Gastrocnemius medialis (tissue), 4 donors: ENCODE measurements around the gene GSTP1. TPM values are rescaled to one million over a fixed set of nuclear protein-coding genes. Genes with fewer than 3 reads are reported as not detected.
"Not testable (repeated sequence)": the region's sequence is repeated elsewhere in the genome, so short reads cannot be mapped to it uniquely, and the experiment has no call there.

ENCODE experiments used
- ATAC-seq, 2 donors: fragments of 150-250 bp; one replicate each; pipeline ENCODE4 v1.9.1; 2016
- DNase-seq, 2 donors: peaks; one replicate each; pipeline ENCODE4 v3.0.0-alpha.2; 2019
- H3K27ac ChIP-seq, 4 donors: fragments of 200-600 bp; sonication (generic); 1 replicate in 1 of 4; 2 replicates in 3 of 4; pipeline ENCODE4 v1.5.1; 2016 to 2018; ENCODE audit warnings: mild to moderate bottlenecking in 2 of 4, moderate library complexity in 1 of 4
- H3K27me3 ChIP-seq, 3 donors: fragments of 200-600 bp; sonication (generic) in 2 of 3; 1 replicate in 1 of 3; 2 replicates in 2 of 3; pipeline versions ENCODE4 v1.5.1 to v1.6.0; 2016 to 2019; ENCODE audit warnings: mild to moderate bottlenecking in 1 of 3, moderate library complexity in 1 of 3
- H3K36me3 ChIP-seq, 2 donors: fragments of 200-600 bp; sonication (generic) in 1 of 2; one replicate each; pipeline ENCODE4 v1.5.1; 2017 to 2018
- H3K4me1 ChIP-seq, 2 donors: fragments of 200-600 bp; sonication (generic) in 1 of 2; one replicate each; pipeline ENCODE4 v1.5.1; 2016 to 2017; ENCODE audit warnings: mild to moderate bottlenecking in 2 of 2
- H3K4me3 ChIP-seq, 4 donors: fragments of 200-600 bp; sonication (generic) in 3 of 4; 1 replicate in 1 of 4; 2 replicates in 3 of 4; pipeline ENCODE4 v1.5.1; 2016 to 2019; ENCODE audit warnings: mild to moderate bottlenecking in 2 of 4
- H3K9me3 ChIP-seq, 3 donors: fragments of 200-600 bp; sonication (generic) in 2 of 3; 1 replicate in 1 of 3; 2 replicates in 2 of 3; pipeline ENCODE4 v1.5.1; 2016 to 2019
- POLR2A ChIP-seq, 2 donors: fragments of 450-650 bp; IDR thresholded peaks; one replicate each; pipeline ENCODE4 v1.6.1; 2017; ENCODE audit warnings: antibody characterized with exemption in 2 of 2, mild to moderate bottlenecking in 2 of 2, moderate library complexity in 2 of 2
- in situ Hi-C, 4 donors: fragments of 200-750 bp; cut with MboI; loops; one replicate each; pipeline versions ENCODE4 v1.15.0 to v1.8.0; 2017; ENCODE audit warnings: low sequenced_read_pairs in 4 of 4
- intact Hi-C: fragments of 100-400 bp; cut with DNase I; formaldehyde crosslinking; loops from one replicate; pipeline ENCODE4 v1.15.1; 2023; ENCODE audit warnings: low total_unique reads
- total RNA-seq, 4 donors: library from RNA; depleted of rRNA; stranded (reverse); fragments of >200 nt; gene quantifications; one replicate each; pipeline versions ENCODE4 v1.1.0 to v1.2.3, GENCODE V29; 2016
- TF ChIP-seq, protein P1 (sequence below), 5 experiments: fragments of 450-650 bp in 3 of 5; fragments of 200-600 bp in 2 of 5; sonication (generic) in 2 of 5; IDR thresholded peaks in 4 of 5; conservative IDR thresholded peaks in 1 of 5; 1 replicate in 4 of 5; 2 replicates in 1 of 5; pipeline ENCODE4 v1.5.1; 2016 to 2019; ENCODE audit warnings: antibody characterized with exemption in 5 of 5, mild to moderate bottlenecking in 3 of 5, moderate library complexity in 3 of 5

The GSTP1 gene
- total RNA-seq, 4 donors from 2014 or later = 316 to 866 (median 549) TPM

GRCh38 chr11:67614730-67615714 is 31.4 kb downstream of the GSTP1 start:
- Histone ChIP-seq H3K27me3 (peaks cover 0 to 2% (median 0%) of the 10 kb centered on the region in 3 donors), H3K27ac (no peak overlapping the region), H3K36me3 (peaks cover 0 to 29% of the 10 kb centered on the region in 2 donors), H3K4me1 (peaks cover 0 to 8% of the 10 kb centered on the region in 2 donors), H3K9me3 (no peaks in the 10 kb centered on the region), H3K4me3 (peak overlapping the region in 1 of 4 donors; percentile 30)
- intact Hi-C loops = loop anchor here (1.0 kb wide), 1 partner anchor 44 kb away; no protein-coding TSS in a partner anchor
- ATAC-seq (peak; percentile 9 to 67), DNase-seq (peak in 1 of 2 donors; percentile 35)
- in situ Hi-C loops = no loop called here
- TF ChIP-seq, protein P1, sequence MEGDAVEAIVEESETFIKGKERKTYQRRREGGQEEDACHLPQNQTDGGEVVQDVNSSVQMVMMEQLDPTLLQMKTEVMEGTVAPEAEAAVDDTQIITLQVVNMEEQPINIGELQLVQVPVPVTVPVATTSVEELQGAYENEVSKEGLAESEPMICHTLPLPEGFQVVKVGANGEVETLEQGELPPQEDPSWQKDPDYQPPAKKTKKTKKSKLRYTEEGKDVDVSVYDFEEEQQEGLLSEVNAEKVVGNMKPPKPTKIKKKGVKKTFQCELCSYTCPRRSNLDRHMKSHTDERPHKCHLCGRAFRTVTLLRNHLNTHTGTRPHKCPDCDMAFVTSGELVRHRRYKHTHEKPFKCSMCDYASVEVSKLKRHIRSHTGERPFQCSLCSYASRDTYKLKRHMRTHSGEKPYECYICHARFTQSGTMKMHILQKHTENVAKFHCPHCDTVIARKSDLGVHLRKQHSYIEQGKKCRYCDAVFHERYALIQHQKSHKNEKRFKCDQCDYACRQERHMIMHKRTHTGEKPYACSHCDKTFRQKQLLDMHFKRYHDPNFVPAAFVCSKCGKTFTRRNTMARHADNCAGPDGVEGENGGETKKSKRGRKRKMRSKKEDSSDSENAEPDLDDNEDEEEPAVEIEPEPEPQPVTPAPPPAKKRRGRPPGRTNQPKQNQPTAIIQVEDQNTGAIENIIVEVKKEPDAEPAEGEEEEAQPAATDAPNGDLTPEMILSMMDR (IDR thresholded peaks at IDR 0.05 in 4 of 5, conservative IDR thresholded peaks at IDR 0.05 in 1 of 5) = peak in 4 of 5 experiments; percentile 41 to 59 (median 52)
- no peak for TF ChIP-seq POLR2A (IDR thresholded peaks at IDR 0.05)

- TF ChIP-seq, protein P1 (IDR thresholded peaks at IDR 0.05 in 4 of 5, conservative IDR thresholded peaks at IDR 0.05 in 1 of 5) = peak in 1 of 5 experiments; percentile 16
- TF ChIP-seq POLR2A (IDR thresholded peaks at IDR 0.05) = no peak
- no peak overlapping the region for H3K27ac ChIP-seq
- DNase-seq = no peak
- H3K4me3 ChIP-seq = no peak overlapping the region
- intact Hi-C loops (loop anchor here (1.0 kb wide), 1 partner anchor 43 kb away; no protein-coding TSS in a partner anchor), in situ Hi-C loops (no loop called here)
- peaks cover 0 to 2% (median 0%) of the 10 kb centered on the region in 3 donors for H3K27me3 ChIP-seq
- H3K4me1 ChIP-seq = peaks cover 0 to 8% of the 10 kb centered on the region in 2 donors
- no peaks in the 10 kb centered on the region for H3K9me3 ChIP-seq
- ATAC-seq = peak in 1 of 2 donors; percentile 7
- H3K36me3 ChIP-seq = peaks cover 0 to 20% of the 10 kb centered on the region in 2 donors
These were observed 32.3 kb downstream of the GSTP1 start for GRCh38 chr11:67615728-67616430.

- in situ Hi-C loops = no loop called here
These were observed 33.0 kb downstream of the GSTP1 start for GRCh38 chr11:67616431-67617242.

DNA sequence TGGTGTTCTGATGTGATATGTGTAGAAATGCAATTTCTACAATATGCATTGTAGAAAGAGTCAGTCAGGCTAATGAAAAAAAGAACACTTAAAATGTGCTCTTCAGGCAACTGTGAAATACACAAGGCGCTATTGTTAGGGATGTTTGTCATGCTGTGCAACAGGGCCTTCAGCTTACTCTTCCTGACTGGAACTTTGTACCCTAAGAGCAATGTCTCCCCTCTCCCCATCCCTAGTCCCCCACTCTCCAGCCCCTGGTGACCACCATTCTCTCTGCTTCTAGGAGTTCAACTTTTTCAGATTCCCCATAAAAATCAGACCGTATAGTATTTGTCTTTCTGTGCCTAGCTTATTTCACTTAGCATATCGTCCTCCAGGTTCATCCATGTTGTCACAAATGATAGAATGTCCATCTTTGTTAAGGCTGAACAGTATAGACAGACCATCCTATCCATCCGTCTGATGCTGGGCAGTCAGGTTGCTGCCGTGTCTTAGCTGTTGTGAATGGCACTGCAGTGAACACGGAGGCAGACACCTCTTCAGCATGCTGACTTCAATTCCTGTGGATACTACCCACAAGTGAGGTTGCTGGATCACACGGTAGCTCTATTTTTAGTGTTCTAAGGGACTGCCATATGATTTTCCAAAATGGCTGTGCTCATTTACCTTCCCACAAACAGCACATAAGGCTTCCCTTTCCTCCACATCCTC is 33.8 kb downstream of the GSTP1 start:
- TF ChIP-seq, protein P1 (IDR thresholded peaks at IDR 0.05 in 4 of 5, conservative IDR thresholded peaks at IDR 0.05 in 1 of 5) = no peak
- TF ChIP-seq POLR2A (IDR thresholded peaks at IDR 0.05) = no peak
- Histone ChIP-seq H3K4me1 (peaks cover 0 to 8% of the 10 kb centered on the region in 2 donors), H3K27me3 (peaks cover 0 to 2% (median 0%) of the 10 kb centered on the region in 3 donors), H3K9me3 (no peaks in the 10 kb centered on the region), H3K27ac (no peak overlapping the region), H3K36me3 (peaks cover 0 to 5% of the 10 kb centered on the region in 2 donors), H3K4me3 (no peak overlapping the region)
- no peak for DNase-seq
- in situ Hi-C loops (no loop called here), intact Hi-C loops (no loop called here)
- ATAC-seq = no peak

More at GRCh38 chr11:67616431-67617242, 33.0 kb downstream of the GSTP1 start:
- Histone ChIP-seq H3K36me3 (peaks cover 0 to 12% of the 10 kb centered on the region in 2 donors), H3K4me1 (peaks cover 0 to 8% of the 10 kb centered on the region in 2 donors), H3K9me3 (no peaks in the 10 kb centered on the region), H3K4me3 (no peak overlapping the region), H3K27ac (no peak overlapping the region), H3K27me3 (peaks cover 0 to 2% (median 0%) of the 10 kb centered on the region in 3 donors)
- DNase-seq (no peak), ATAC-seq (no peak)
- TF ChIP-seq POLR2A (IDR thresholded peaks at IDR 0.05) = no peak
- intact Hi-C loops = no loop called here

DNA sequence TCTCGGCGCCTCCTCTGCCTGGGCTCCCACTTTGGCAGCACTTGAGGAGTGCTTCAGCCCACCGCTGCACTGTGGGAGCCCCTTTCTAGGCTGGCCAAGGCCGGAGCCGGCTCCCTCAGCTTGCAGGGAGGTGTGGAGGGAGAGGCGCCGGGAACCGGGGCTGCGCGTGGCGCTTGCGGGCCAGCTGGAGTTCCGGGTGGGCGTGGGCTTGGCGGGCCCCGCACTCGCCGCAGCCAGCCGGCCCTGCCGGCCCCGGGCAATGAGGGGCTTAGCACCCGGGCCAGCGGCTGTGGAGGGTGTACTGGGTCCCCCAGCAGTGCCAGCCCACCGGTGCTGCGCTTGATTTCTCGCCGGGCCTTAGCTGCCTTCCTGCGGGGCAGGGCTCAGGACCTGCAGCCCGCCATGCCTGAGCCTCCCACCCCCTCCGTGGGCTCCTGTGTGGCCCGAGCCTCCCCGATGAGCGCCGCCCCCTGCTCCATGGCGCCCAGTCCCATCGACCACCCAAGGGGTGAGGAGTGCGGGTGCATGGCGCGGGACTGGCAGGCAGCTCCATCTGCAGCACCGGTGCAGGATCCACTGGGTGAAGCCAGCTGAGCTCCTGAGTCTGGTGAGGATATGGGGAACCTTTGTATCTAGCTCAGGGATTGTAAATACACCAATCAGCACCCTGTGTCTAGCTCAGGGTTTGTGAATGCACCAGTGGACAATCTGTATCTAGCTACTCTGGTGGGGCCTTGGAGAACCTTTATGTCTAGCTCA is 35.5 kb downstream of the GSTP1 start:
- DNase-seq, in situ Hi-C loops: not testable (repeated sequence)

GRCh38 chr11:67619683-67620618 is 36.3 kb downstream of the GSTP1 start:
- in situ Hi-C loops = not testable (repeated sequence)

More for the DNA sequence above, 35.5 kb downstream of the GSTP1 start:
- intact Hi-C loops, H3K4me1 ChIP-seq, H3K27ac ChIP-seq, H3K27me3 ChIP-seq, H3K36me3 ChIP-seq, H3K4me3 ChIP-seq, H3K9me3 ChIP-seq, ATAC-seq: not testable (repeated sequence)

More at GRCh38 chr11:67619683-67620618, 36.3 kb downstream of the GSTP1 start:
- H3K4me1 ChIP-seq, H3K27ac ChIP-seq, DNase-seq, intact Hi-C loops, ATAC-seq, H3K27me3 ChIP-seq, H3K4me3 ChIP-seq, H3K36me3 ChIP-seq, H3K9me3 ChIP-seq: not testable (repeated sequence)
